HUES48 (cell line): Measurements from ENCODE around the gene LSR.

ENCODE experiments used
- H3K27ac ChIP-seq: one replicate; pipeline ENCODE4 v1.7.0; 2013; ENCODE audit warnings: low read depth, low read length, inconsistent platforms
- H3K27me3 ChIP-seq: 2 replicates; pipeline ENCODE4 v1.6.1; 2013; ENCODE audit warnings: mild to moderate bottlenecking, low read length; ENCODE audit not compliant: control insufficient read depth, insufficient read depth
- H3K36me3 ChIP-seq: 2 replicates; pipeline ENCODE4 v1.6.1; 2013; ENCODE audit warnings: low read length; ENCODE audit not compliant: control insufficient read depth, insufficient read depth
- H3K4me1 ChIP-seq: 2 replicates; pipeline ENCODE4 v1.6.1; 2013; ENCODE audit warnings: mild to moderate bottlenecking, low read length; ENCODE audit not compliant: control insufficient read depth, insufficient read depth
- H3K4me3 ChIP-seq: 2 replicates; pipeline ENCODE4 v1.5.1; 2013; ENCODE audit warnings: mild to moderate bottlenecking, low read depth, low read length
- H3K9ac ChIP-seq: 2 replicates; pipeline ENCODE4 v1.6.1; 2013; ENCODE audit warnings: mild to moderate bottlenecking, low read depth, low read length, moderate library complexity
- H3K9me3 ChIP-seq: 2 replicates; pipeline ENCODE4 v1.6.1; 2013; ENCODE audit warnings: low read length; ENCODE audit not compliant: control insufficient read depth, insufficient read depth

The LSR gene

GRCh38 chr19:35249848-35250711 is 1.3 kb downstream of the LSR start:
- H3K4me3 ChIP-seq: peak overlapping the region; percentile 88
- H3K9ac ChIP-seq: peak overlapping the region; percentile 94
- H3K27ac ChIP-seq: no peak overlapping the region

DNA sequence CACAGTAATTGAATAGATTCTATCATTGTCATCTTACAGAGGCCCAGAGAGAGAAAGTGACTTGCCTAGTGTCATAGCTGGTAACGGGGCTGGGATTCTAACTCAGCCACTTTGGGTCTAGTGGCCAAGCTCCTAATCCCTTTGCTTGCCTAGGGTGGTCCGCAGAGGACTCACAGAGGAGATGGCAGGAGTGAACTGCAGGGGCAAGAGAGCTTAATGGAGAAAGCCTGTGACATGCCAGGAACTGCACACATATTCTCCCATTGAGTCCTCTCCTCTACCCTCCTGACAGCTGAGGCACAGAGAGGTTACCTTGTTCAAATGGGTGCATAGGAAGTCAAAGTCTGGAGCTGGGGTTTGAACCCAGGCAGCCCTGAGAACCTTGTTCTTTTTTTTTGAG is 2.7 kb downstream of the LSR start:
- H3K9ac ChIP-seq: no peak overlapping the region
- H3K9me3 ChIP-seq: no peaks in the 10 kb centered on the region
- H3K36me3 ChIP-seq: peaks cover 47% of the 10 kb centered on the region
- peaks cover 19% of the 10 kb centered on the region for H3K4me1 ChIP-seq
- no peak overlapping the region for H3K4me3 ChIP-seq
- H3K27me3 ChIP-seq: no peaks in the 10 kb centered on the region
- H3K27ac ChIP-seq: no peak overlapping the region

More at GRCh38 chr19:35249848-35250711, 1.3 kb downstream of the LSR start:
- H3K4me1 ChIP-seq: peaks cover 19% of the 10 kb centered on the region
- no peaks in the 10 kb centered on the region for H3K27me3 ChIP-seq
- no peaks in the 10 kb centered on the region for H3K9me3 ChIP-seq
- peaks cover 35% of the 10 kb centered on the region for H3K36me3 ChIP-seq

- peak overlapping the region; percentile 79 for H3K27ac ChIP-seq
- no peaks in the 10 kb centered on the region for H3K27me3 ChIP-seq
- no peak overlapping the region for H3K9ac ChIP-seq
- no peak overlapping the region for H3K4me3 ChIP-seq
- H3K4me1 ChIP-seq: peaks cover 11% of the 10 kb centered on the region; the same call in 1 of the 2 replicates
- H3K36me3 ChIP-seq: peaks cover 61% of the 10 kb centered on the region
- H3K9me3 ChIP-seq: no peaks in the 10 kb centered on the region
Observed at GRCh38 chr19:35253316-35254286, 4.8 kb downstream of the LSR start.

DNA sequence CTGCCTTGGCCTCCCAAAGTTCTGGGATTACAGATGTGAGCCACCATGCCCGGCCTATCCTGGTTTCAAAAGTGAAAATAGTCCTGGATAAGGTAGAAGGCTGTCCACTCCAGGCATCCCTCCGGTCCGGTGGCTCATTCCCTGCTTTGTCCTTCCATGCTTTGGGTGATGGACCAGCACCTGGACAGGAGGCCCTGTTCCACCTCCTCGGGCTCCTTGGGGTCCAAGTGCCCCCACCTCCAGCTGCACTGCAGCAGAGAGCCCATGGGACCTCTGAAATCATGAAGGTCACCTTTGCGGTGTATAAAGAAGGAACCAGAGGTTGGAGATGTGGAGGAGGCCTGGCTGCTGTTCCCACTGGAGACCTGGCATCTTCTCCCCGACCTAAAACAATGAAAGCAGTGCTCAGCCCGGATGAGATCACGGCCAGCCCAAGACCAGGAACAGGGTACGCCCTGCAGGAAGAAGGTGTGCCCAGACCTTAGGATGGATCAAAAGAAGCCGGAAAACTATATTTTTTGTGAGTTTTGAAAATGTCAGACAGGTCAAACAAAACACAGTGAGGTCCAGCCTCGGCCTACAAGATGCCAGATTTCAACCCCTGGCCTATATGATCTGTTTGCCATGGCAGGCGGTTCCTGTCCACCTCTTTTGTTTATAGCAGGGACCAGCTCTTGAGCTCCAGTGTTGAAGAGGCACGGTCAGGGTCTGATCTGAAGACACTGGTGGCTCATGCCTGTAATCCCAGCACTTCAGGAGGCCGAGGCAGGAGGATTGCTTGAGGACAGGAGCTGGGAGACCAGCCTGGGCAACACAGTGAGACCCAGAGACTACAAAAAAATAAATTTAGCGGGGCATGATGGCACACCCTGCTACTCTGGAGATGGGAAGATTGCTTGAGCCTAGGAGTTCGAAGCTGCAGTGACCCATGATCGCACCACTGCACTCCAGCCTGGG is 5.8 kb downstream of the LSR start:
- H3K36me3 ChIP-seq: peaks cover 70% of the 10 kb centered on the region
- H3K4me3 ChIP-seq: no peak overlapping the region
- H3K9ac ChIP-seq: no peak overlapping the region
- H3K27me3 ChIP-seq: no peaks in the 10 kb centered on the region
- peaks cover 11% of the 10 kb centered on the region; the same call in 1 of the 2 replicates for H3K4me1 ChIP-seq
- H3K9me3 ChIP-seq: no peaks in the 10 kb centered on the region
- H3K27ac ChIP-seq: peak overlapping the region; percentile 5

GRCh38 chr19:35256566-35256965 is 7.8 kb downstream of the LSR start:
- H3K9me3 ChIP-seq: no peaks in the 10 kb centered on the region
- H3K4me1 ChIP-seq: peaks cover 7% of the 10 kb centered on the region; the same call in 1 of the 2 replicates
- H3K27ac ChIP-seq: no peak overlapping the region
- H3K36me3 ChIP-seq: peaks cover 70% of the 10 kb centered on the region
- no peaks in the 10 kb centered on the region for H3K27me3 ChIP-seq
- no peak overlapping the region for H3K4me3 ChIP-seq
- no peak overlapping the region for H3K9ac ChIP-seq

GRCh38 chr19:35257113-35257461 is 8.3 kb downstream of the LSR start:
- Histone ChIP-seq H3K9me3 (no peaks in the 10 kb centered on the region), H3K9ac (no peak overlapping the region), H3K4me3 (no peak overlapping the region), H3K27ac (no peak overlapping the region), H3K27me3 (no peaks in the 10 kb centered on the region), H3K4me1 (peaks cover 7% of the 10 kb centered on the region; the same call in 1 of the 2 replicates), H3K36me3 (peaks cover 73% of the 10 kb centered on the region)

DNA sequence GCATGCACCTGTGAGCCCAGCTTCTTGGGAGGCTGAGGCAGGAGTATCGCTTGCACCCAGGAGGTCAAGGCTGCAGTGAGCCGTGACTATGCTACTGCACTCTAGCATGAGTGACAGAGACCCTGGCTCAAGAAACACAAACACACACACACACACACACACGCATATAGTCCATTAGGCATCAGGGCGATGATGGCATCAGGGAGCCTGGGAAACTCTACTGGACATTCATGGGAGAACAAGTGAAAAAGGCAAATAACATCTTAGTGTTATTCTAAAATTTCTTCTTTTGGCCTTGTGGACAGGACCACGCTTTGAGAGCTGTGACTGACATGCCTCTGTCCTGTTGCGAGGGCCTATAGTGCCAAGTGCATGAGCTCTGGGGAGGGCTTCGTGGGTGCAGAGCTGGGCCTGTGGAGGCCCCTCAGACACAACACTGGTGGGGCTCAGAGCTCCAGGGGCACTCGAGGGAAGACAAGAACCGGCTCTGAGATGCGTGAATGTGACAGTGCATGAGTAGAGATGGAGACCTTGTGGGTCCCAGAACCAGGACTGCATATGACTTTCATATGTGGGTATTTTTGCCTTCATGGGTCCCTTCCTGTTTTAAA is 12.0 kb downstream of the LSR start:
- Histone ChIP-seq H3K36me3 (peaks cover 76% of the 10 kb centered on the region), H3K4me3 (no peak overlapping the region), H3K9ac (no peak overlapping the region), H3K9me3 (no peaks in the 10 kb centered on the region), H3K27ac (no peak overlapping the region), H3K4me1 (no peaks in the 10 kb centered on the region), H3K27me3 (no peaks in the 10 kb centered on the region)

- Histone ChIP-seq H3K4me1 (no peaks in the 10 kb centered on the region), H3K4me3 (no peak overlapping the region), H3K9me3 (no peaks in the 10 kb centered on the region), H3K9ac (no peak overlapping the region), H3K27me3 (no peaks in the 10 kb centered on the region), H3K36me3 (peaks cover 79% of the 10 kb centered on the region), H3K27ac (peak overlapping the region; percentile 31)
Observed at GRCh38 chr19:35261356-35262100, 12.7 kb downstream of the LSR start.

DNA sequence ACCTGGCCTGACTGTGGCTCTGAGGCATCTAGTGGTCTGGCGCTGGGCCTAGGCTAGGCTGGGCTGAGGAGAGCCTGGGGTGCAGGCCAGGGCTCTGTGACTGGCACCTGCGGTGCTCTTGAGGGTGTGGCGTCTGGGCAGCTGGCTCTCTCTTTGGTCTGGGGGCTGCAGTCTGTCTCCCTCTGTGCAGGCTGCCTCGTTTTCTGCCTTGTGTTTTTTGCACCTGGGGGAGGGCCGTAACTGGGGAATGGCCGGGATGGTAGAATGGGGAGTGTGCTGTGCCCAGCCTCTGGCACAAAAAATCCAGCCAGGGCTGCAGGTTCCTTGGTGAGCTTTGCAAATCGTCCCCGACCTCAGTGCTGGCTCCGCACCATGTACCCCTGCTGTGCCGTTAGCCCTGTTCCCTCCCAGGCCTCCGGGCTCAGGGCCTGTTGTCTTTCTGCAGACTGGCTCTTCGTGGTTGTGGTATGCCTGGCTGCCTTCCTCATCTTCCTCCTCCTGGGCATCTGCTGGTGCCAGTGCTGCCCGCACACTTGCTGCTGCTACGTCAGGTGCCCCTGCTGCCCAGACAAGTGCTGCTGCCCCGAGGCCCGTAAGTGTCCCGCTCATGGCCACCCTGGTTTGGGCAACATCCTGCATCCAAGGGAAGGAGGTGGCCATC is 13.4 kb downstream of the LSR start:
- H3K27me3 ChIP-seq: no peaks in the 10 kb centered on the region
- peak overlapping the region; percentile 31 for H3K27ac ChIP-seq
- H3K36me3 ChIP-seq: peaks cover 78% of the 10 kb centered on the region
- H3K4me1 ChIP-seq: peaks cover 3% of the 10 kb centered on the region; the same call in 1 of the 2 replicates
- no peak overlapping the region for H3K9ac ChIP-seq
- no peak overlapping the region for H3K4me3 ChIP-seq
- no peaks in the 10 kb centered on the region for H3K9me3 ChIP-seq
